Activated CD4-positive, alpha-beta T cell treated with anti-CD3 and anti-CD28 coated beads, Interleukin-2, amount 10 ng/mL, durations not matched to agents 24 days and 14 days (primary cell): ENCODE data around the gene ZDHHC19. TPM values are rescaled to one million over a fixed set of nuclear protein-coding genes. Genes with fewer than 3 reads are reported as not detected.

Source experiments
- DNase-seq: peaks from one replicate; pipeline ENCODE4 v3.0.0; 2022
- H3K27ac Mint-ChIP-seq: one replicate; pipeline ENCODE4 v1.8.0; 2022; ENCODE audit warnings: mild to moderate bottlenecking, mixed read lengths
- H3K27me3 Mint-ChIP-seq: one replicate; pipeline ENCODE4 v1.8.0; 2022; ENCODE audit warnings: mixed read lengths
- H3K36me3 Mint-ChIP-seq: one replicate; pipeline ENCODE4 v1.8.0; 2022; ENCODE audit warnings: low read depth, mild to moderate bottlenecking, mixed read lengths
- H3K4me1 Mint-ChIP-seq: one replicate; pipeline ENCODE4 v1.8.0; 2021; ENCODE audit warnings: mixed read lengths
- H3K4me3 Mint-ChIP-seq: one replicate; pipeline ENCODE4 v1.8.0; 2022; ENCODE audit warnings: mild to moderate bottlenecking, moderate library complexity, mixed read lengths
- H3K9me3 Mint-ChIP-seq: one replicate; pipeline ENCODE4 v1.8.0; 2021; ENCODE audit warnings: mixed read lengths
- intact Hi-C: fragments of 100-400 bp; cut with micrococcal nuclease; formaldehyde crosslinking; loops from one replicate; pipeline ENCODE4 v1.15.1; 2023
- total RNA-seq: library from RNA; stranded (reverse); gene quantifications from 2 replicates; pipeline ENCODE4 v1.2.3, GENCODE V29; 2022

Gene ZDHHC19
- total RNA-seq, 1 donor from 2014 or later = not detected

- Mint-ChIP-seq H3K4me1 (peaks cover 18% of the 10 kb centered on the region), H3K9me3 (no peaks in the 10 kb centered on the region), H3K36me3 (no peaks in the 10 kb centered on the region), H3K27ac (no peak overlapping the region), H3K27me3 (peaks cover 30% of the 10 kb centered on the region), H3K4me3 (no peak overlapping the region)
- intact Hi-C loops = no loop called here
- no peak for DNase-seq
These were observed 7.4 kb downstream of the ZDHHC19 start for GRCh38 chr3:196203846-196204245.

- intact Hi-C loops = no loop called here
- peaks cover 29% of the 10 kb centered on the region for H3K27me3 Mint-ChIP-seq
- peaks cover 14% of the 10 kb centered on the region for H3K4me1 Mint-ChIP-seq
These were observed 8.7 kb downstream of the ZDHHC19 start for GRCh38 chr3:196202516-196202970.

GRCh38 chr3:196198771-196199753 is 12.1 kb downstream of the ZDHHC19 start:
- H3K27ac Mint-ChIP-seq = no peak overlapping the region
- H3K9me3 Mint-ChIP-seq = no peaks in the 10 kb centered on the region
- H3K4me1 Mint-ChIP-seq = peaks cover 13% of the 10 kb centered on the region
- intact Hi-C loops = no loop called here
- peaks cover 12% of the 10 kb centered on the region for H3K27me3 Mint-ChIP-seq
- H3K36me3 Mint-ChIP-seq = no peaks in the 10 kb centered on the region
- H3K4me3 Mint-ChIP-seq = no peak overlapping the region
- no peak for DNase-seq

More at GRCh38 chr3:196202516-196202970, 8.7 kb downstream of the ZDHHC19 start:
- Mint-ChIP-seq H3K9me3 (no peaks in the 10 kb centered on the region), H3K36me3 (no peaks in the 10 kb centered on the region), H3K4me3 (no peak overlapping the region), H3K27ac (peak overlapping the region; percentile 54)
- no peak for DNase-seq

- intact Hi-C loops = no loop called here
- no peak overlapping the region for H3K4me3 Mint-ChIP-seq
- H3K27ac Mint-ChIP-seq = no peak overlapping the region
- H3K4me1 Mint-ChIP-seq = peaks cover 15% of the 10 kb centered on the region
- H3K27me3 Mint-ChIP-seq = peaks cover 4% of the 10 kb centered on the region
- no peak for DNase-seq
- H3K9me3 Mint-ChIP-seq = no peaks in the 10 kb centered on the region
- no peaks in the 10 kb centered on the region for H3K36me3 Mint-ChIP-seq
These were observed 13.0 kb downstream of the ZDHHC19 start for GRCh38 chr3:196198081-196198675.

GRCh38 chr3:196197524-196197923 is 13.7 kb downstream of the ZDHHC19 start:
- Mint-ChIP-seq H3K4me3 (no peak overlapping the region), H3K27me3 (no peaks in the 10 kb centered on the region), H3K9me3 (no peaks in the 10 kb centered on the region), H3K36me3 (no peaks in the 10 kb centered on the region), H3K27ac (no peak overlapping the region), H3K4me1 (peaks cover 21% of the 10 kb centered on the region)
- DNase-seq = no peak
- intact Hi-C loops = loop anchor here (2.0 kb wide), 1 partner anchor 347 kb away; no protein-coding TSS in a partner anchor

GRCh38 chr3:196195664-196196265 is 15.4 kb downstream of the ZDHHC19 start:
- H3K36me3 Mint-ChIP-seq = no peaks in the 10 kb centered on the region
- H3K9me3 Mint-ChIP-seq = no peaks in the 10 kb centered on the region
- intact Hi-C loops = loop anchor here (1.0 to 2.0 kb wide), 3 partner anchors 122 to 345 kb away; no protein-coding TSS in a partner anchor
- H3K4me1 Mint-ChIP-seq = peaks cover 33% of the 10 kb centered on the region
- no peak overlapping the region for H3K4me3 Mint-ChIP-seq
- DNase-seq = no peak
- H3K27me3 Mint-ChIP-seq = no peaks in the 10 kb centered on the region
- H3K27ac Mint-ChIP-seq = no peak overlapping the region

GRCh38 chr3:196194542-196194915 is 16.7 kb downstream of the ZDHHC19 start:
- Mint-ChIP-seq H3K9me3 (no peaks in the 10 kb centered on the region), H3K4me1 (peaks cover 36% of the 10 kb centered on the region), H3K36me3 (no peaks in the 10 kb centered on the region), H3K27me3 (no peaks in the 10 kb centered on the region), H3K4me3 (no peak overlapping the region), H3K27ac (peak overlapping the region; percentile 62)
- peak; percentile 57 for DNase-seq
- intact Hi-C loops = no loop called here

- DNase-seq = peak; percentile 59
- Mint-ChIP-seq H3K36me3 (no peaks in the 10 kb centered on the region), H3K27me3 (no peaks in the 10 kb centered on the region), H3K9me3 (no peaks in the 10 kb centered on the region), H3K27ac (peak overlapping the region; percentile 99), H3K4me3 (no peak overlapping the region), H3K4me1 (peaks cover 36% of the 10 kb centered on the region)
- intact Hi-C loops = loop anchor here (2.0 kb wide), 1 partner anchor 15 kb away; no protein-coding TSS in a partner anchor
These were observed 17.3 kb downstream of the ZDHHC19 start for GRCh38 chr3:196193736-196194541.

- DNase-seq = peak; percentile 70
- peak overlapping the region; percentile 99 for H3K27ac Mint-ChIP-seq
- peak overlapping the region; percentile 76 for H3K4me3 Mint-ChIP-seq
- H3K9me3 Mint-ChIP-seq = no peaks in the 10 kb centered on the region
- no peaks in the 10 kb centered on the region for H3K27me3 Mint-ChIP-seq
- intact Hi-C loops = loop anchor here (2.0 kb wide), 1 partner anchor 14 kb away; no protein-coding TSS in a partner anchor
- H3K4me1 Mint-ChIP-seq = peaks cover 38% of the 10 kb centered on the region
- no peaks in the 10 kb centered on the region for H3K36me3 Mint-ChIP-seq
These were observed 18.0 kb downstream of the ZDHHC19 start for GRCh38 chr3:196193133-196193735.

- Mint-ChIP-seq H3K27me3 (no peaks in the 10 kb centered on the region), H3K4me3 (peak overlapping the region; percentile 76), H3K4me1 (peaks cover 41% of the 10 kb centered on the region), H3K9me3 (no peaks in the 10 kb centered on the region), H3K27ac (peak overlapping the region; percentile 99), H3K36me3 (no peaks in the 10 kb centered on the region)
- intact Hi-C loops = loop anchor here (1.0 to 2.0 kb wide), 3 partner anchors 9 to 110 kb away; partner anchors contain the start of gene TFRC
- no peak for DNase-seq
These were observed 18.6 kb downstream of the ZDHHC19 start for GRCh38 chr3:196192524-196193051.

GRCh38 chr3:196192036-196192523 is 19.1 kb downstream of the ZDHHC19 start:
- H3K4me3 Mint-ChIP-seq = peak overlapping the region; percentile 76
- H3K9me3 Mint-ChIP-seq = no peaks in the 10 kb centered on the region
- intact Hi-C loops = loop anchor here (1.0 to 2.0 kb wide), 3 partner anchors 9 to 110 kb away; partner anchors contain the start of gene TFRC
- peak; percentile 83 for DNase-seq
- no peaks in the 10 kb centered on the region for H3K27me3 Mint-ChIP-seq
- peak overlapping the region; percentile 99 for H3K27ac Mint-ChIP-seq
- no peaks in the 10 kb centered on the region for H3K36me3 Mint-ChIP-seq
- H3K4me1 Mint-ChIP-seq = peaks cover 43% of the 10 kb centered on the region

GRCh38 chr3:196189566-196190347 is 21.4 kb downstream of the ZDHHC19 start:
- Mint-ChIP-seq H3K27me3 (no peaks in the 10 kb centered on the region), H3K27ac (no peak overlapping the region), H3K4me3 (no peak overlapping the region), H3K36me3 (no peaks in the 10 kb centered on the region), H3K9me3 (no peaks in the 10 kb centered on the region), H3K4me1 (peaks cover 50% of the 10 kb centered on the region)
- intact Hi-C loops = no loop called here
- peak; percentile 55 for DNase-seq
